GM21528 (cell line): ENCODE measurements around the gene CDKAL1.
A peak's percentile ranks its signal among the peaks of the same experiment; 100 is the strongest.
"Not testable (repeated sequence)": the region's sequence is repeated elsewhere in the genome, so short reads cannot be mapped to it uniquely, and the experiment has no call there.

ENCODE experiments used
- ATAC-seq: cut with Tn5 transposase; IDR thresholded peaks from one replicate; pipeline ENCODE4 v1.9.1; 2021; ENCODE audit warnings: mild to moderate bottlenecking, moderate library complexity; ENCODE audit not compliant: unreplicated experiment, low FRiP score

Gene CDKAL1

DNA sequence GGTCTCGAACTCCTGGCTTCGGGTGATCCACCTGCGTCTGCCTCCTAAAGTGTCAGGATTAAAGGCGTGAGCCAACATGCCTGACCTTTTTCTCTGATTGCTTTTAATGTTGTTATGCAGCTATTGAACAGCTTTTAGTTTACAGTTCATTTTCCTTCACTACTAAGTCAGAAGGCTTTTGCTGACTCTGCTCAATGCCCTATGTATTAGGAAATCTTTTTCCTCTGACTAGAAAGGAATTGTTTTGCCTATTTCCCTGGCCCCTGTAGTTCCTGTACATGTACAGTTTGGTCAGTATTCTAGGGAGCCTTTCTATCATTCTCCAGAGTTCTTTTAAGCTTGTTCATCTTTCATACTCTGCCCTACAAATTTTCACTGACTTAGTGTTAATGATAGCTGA, 280.2 kb downstream of the CDKAL1 start:
- no peak for ATAC-seq

GRCh38 chr6:20816126-20816525, 281.9 kb downstream of the CDKAL1 start:
- ATAC-seq: no peak

- no peak for ATAC-seq
Measured at GRCh38 chr6:20817806-20818320, 283.6 kb downstream of the CDKAL1 start.

DNA sequence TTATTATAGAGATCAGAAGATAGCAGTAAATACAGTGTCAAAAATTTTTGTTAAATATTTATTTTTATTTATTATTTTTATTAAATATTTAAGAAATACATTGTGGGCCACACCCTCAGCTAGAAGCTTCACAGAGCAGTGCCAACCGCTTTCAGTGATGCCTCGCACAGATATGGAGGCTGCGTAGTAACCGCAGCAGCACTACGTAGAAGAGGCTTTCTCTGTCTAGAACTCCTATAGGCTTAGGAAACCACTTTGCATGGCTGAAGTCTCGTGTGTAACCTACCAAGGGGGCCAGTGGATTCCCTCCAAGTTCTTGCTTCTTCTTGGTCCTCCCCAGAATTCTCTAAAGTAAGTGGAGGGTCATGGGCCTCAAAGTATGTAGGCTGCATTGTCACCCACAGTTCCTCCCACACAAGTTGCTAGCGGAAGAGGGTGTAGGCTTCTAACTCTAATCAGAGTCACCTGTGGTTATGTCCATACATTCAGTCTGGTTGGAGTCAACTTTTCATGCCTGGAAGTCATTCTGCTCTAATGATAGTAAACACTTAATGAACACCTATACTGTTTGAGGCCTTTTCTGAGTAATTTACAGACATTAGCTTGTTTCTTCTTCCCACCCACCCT, 285.6 kb downstream of the CDKAL1 start:
- ATAC-seq: no peak

DNA sequence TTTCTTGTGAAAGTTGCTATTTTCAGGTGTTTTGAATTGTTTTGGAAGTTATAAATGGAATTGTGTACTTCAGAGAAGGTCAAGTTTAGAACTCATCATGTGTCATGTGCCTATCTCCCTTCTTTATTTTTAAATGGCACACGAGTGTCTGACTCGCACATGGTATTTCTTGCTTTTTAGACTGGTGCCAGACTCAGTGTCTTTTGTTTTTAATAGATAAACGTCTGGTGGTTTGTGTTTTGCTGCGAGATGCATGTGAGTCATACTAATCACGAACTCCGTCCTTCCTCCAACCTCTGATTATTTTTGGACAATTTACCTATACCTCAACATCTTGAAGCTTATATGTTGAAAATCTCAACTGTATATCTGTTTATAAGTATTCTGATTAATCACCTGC, 292.1 kb downstream of the CDKAL1 start:
- no peak for ATAC-seq

DNA sequence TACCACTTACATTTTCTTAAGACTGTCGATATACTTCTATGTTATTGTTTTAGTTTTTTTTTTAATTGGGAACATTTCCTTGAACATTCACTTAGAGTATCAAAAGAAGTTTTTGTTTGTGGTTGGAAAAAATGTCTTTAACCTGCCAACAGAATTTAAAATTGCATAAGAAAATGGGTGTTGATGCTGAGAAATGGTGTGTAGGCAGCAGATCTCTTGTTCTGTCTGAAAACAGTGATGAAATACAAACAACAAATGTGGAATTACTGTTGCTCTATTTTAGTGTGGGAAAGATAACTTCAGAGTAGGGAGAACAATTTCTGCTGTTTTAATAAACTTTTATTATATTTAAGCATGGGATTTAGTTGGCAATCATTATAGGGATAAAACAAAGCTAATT, 293.5 kb downstream of the CDKAL1 start:
- no peak for ATAC-seq

- ATAC-seq: no peak
Measured at GRCh38 chr6:20830576-20830975, 296.3 kb downstream of the CDKAL1 start.

GRCh38 chr6:20831251-20831650, 297.0 kb downstream of the CDKAL1 start:
- not testable (repeated sequence) for ATAC-seq

DNA sequence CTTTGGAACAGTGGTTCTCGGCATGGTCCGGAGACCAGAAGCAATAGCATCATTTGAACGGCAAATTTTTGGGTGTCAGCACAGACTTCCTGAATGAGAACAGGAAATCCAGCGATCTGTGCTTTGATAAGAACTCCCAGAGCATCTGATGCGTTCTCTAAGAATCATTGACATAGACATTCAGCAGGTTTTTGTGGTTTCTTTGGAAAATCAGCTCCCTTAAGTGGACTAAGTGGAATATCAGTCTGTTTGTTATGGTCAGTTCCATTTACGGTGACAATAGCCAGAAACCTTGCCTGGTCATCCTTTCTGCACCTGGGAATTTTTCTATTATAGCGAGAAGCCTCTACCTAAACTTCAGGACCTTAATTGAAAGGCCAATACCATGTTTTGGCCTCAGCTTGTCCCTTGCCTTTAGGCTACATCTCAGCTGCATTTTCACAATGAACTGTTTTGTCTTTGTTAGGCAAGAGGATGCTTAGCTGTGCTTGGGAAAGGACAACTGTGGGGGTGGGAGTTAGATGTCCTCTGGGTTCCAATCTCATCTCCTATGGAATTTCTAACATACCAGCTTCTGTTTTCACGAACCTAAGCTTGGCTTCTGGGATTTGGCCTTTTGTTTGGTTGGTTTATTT, 299.7 kb downstream of the CDKAL1 start:
- no peak for ATAC-seq

GRCh38 chr6:20835315-20836010, 301.2 kb downstream of the CDKAL1 start:
- ATAC-seq: no peak

GRCh38 chr6:20837189-20837588, 302.9 kb downstream of the CDKAL1 start:
- no peak for ATAC-seq

DNA sequence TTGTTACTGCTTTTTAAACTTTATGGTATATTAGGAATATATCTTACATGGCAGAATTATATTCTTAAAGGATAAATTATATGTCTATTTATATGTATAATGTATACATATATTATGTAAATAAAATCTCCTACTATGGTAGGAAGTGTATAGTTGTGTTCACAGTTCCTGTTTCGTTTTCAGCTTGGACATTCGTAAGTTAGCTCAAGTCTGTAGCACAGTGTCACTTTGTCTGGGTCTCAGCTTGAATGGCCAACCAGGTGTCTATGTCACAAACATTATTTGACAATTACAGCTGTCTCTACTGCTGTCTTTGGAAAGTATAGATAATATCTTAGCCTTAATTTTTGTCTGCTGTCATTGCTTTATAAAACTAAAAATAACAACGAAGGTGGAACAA, 303.9 kb downstream of the CDKAL1 start:
- ATAC-seq: no peak

DNA sequence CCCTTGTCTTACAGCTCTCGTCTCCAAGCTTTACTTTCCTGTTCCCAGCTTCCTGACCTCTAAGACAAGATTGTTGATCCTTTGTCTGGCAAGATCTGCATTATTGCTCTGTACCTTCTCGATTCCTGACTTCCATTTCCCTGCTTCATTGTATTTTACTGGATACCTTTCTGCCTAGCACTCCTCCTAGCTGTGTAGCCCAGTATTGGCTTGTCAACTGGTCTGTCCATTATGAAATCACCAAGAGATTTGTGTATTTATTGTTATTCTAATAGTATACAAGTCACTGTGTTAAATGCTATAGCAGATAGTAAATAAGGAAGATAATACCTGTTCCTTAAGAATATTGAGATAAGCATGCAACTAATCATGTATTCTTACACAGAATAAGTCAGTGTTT, 305.4 kb downstream of the CDKAL1 start:
- ATAC-seq: no peak

- no peak for ATAC-seq
Measured at GRCh38 chr6:20840675-20841074, 306.4 kb downstream of the CDKAL1 start.

DNA sequence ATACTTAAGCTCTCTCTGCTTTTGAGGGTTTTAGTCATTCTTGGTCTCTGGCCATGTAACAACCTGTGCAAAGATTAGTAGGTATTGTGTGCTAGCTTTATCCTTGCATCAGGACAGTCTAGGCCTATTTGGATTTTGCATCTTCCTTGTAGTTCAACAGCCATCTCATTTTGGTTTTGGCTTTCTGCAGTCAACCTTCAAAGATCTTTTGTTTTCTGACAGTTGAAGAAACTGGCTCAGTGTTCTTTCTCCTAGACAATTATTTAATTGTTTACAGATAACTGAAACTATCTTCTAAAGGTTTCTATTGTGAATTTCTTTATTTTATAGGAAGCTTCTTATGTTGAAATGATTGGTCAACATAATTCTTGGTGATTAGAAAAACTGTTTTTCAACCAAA, 307.5 kb downstream of the CDKAL1 start:
- no peak for ATAC-seq

- ATAC-seq: no peak
Measured at GRCh38 chr6:20845592-20845991, 311.3 kb downstream of the CDKAL1 start.

DNA sequence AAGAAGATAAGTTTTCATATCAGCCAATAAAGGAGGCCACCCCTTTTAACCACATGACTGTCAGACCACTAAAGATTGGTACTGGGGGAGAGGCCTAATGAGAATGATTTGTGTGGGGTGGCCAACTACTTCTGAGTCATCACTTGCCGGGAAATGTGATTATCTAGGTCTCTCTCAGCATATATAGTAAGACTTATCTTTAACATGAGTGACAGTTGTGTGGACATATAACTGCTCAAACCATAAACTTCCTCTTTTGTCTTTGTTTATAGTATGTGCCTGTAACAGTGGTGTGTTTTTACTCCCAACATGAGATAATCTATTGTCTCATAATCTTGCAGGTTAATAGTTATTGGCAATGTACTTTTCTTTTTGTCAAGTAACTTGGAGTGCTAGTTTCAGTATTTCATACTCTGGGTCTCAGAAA, 312.4 kb downstream of the CDKAL1 start:
- peak; percentile 78 for ATAC-seq

DNA sequence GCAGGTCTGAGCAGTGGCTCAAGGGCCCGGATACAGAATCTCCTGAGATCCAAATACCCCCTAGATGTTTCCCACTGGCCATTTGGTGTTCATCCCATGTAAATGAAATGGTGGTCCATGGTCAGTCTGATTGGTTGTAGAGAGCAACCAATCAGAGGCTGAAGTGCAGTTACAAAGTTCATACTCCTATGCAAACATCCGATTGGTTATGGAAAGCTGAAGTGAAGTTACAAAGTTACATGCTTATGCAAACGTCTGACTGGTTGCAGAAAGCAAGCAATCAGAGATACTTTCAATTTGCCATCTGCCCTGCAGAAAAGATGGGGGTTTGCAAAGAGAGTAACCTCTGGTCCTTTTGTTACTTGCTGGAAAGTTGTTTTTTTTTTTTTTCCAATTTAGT, 313.6 kb downstream of the CDKAL1 start:
- no peak for ATAC-seq

- no peak for ATAC-seq
Measured at GRCh38 chr6:20850686-20851416, 316.6 kb downstream of the CDKAL1 start.

GRCh38 chr6:20851795-20852194, 317.5 kb downstream of the CDKAL1 start:
- no peak for ATAC-seq

DNA sequence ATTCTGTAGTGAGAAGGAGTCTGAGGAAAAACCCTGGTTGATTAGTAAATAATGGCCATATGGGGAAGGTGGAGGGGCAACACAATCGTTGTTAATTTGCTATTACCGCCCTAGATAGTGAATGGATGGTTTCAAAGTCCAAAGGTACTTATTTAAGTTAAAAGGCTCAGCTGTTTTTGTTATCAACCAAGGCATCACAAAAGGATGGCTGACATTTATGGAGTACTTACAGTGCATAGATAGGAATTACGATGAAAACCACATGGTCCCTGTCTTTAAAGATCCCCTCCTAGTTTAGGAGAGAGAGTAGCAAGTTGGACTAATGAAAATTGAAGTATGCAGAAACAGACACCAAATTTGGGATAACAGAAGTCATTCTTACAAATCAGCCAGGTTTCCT, 319.6 kb downstream of the CDKAL1 start:
- ATAC-seq: no peak
